Choroid plexus epithelial cell (primary cell): ENCODE data around the gene GUK1.

Source experiments
- DNase-seq: peaks from one replicate; pipeline ENCODE4 v3.0.0-alpha.2; 2010; ENCODE audit warnings: low read depth
- H3K4me3 ChIP-seq: 2 replicates; pipeline ENCODE4 v1.5.1; 2011; ENCODE audit warnings: low read depth, mild to moderate bottlenecking, control low read depth, low read length, moderate library complexity
- TF ChIP-seq, protein P1 (sequence below): conservative IDR thresholded peaks from 2 replicates; pipeline ENCODE4 v1.5.1; 2011; ENCODE audit warnings: low read depth, mild to moderate bottlenecking, control low read depth, inconsistent platforms, low read length, moderate library complexity

GUK1 gene

DNA sequence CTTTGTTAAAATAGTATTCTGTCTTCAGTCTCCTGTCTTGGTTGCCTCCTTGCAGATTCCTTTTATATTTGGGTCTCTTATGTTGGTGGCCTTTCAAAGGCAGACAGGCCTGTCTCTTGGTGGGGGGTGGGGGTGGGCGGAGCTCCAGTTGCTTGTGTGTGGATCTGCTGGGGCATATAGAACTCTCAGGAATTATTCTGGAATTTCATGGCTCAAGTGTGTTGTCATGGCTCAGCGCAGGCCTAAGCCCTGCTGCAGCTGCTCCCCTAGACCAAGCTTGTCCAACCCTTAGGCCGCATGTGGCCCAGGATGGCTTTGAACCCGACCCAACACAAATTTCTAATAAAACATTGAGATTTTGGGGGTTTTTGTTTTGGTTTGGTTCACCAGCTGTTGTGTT is 44.9 kb upstream of the GUK1 start:
- DNase-seq, result no peak
- H3K4me3 ChIP-seq, result no peak overlapping the region
- TF ChIP-seq, protein P1, sequence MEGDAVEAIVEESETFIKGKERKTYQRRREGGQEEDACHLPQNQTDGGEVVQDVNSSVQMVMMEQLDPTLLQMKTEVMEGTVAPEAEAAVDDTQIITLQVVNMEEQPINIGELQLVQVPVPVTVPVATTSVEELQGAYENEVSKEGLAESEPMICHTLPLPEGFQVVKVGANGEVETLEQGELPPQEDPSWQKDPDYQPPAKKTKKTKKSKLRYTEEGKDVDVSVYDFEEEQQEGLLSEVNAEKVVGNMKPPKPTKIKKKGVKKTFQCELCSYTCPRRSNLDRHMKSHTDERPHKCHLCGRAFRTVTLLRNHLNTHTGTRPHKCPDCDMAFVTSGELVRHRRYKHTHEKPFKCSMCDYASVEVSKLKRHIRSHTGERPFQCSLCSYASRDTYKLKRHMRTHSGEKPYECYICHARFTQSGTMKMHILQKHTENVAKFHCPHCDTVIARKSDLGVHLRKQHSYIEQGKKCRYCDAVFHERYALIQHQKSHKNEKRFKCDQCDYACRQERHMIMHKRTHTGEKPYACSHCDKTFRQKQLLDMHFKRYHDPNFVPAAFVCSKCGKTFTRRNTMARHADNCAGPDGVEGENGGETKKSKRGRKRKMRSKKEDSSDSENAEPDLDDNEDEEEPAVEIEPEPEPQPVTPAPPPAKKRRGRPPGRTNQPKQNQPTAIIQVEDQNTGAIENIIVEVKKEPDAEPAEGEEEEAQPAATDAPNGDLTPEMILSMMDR, result no peak

DNA sequence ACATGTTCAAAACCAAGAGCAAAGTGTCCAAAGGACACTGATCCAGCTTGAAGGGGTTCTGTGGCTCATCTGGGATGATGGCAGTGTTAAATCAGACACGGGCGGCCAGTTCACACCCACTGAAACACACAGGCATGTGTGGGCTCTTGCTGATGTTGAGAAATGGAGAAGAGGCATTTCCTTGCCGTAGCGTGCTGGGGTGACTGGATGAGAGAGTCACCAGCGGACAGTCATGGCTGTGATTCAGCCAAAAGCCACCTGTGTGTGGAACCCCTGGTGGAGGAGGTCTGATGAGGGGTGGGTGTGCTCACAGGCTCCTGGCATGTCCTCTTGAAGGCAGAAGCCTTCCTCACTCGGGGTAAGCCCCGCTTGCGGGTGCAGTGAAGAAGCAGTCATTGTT is 44.1 kb upstream of the GUK1 start:
- no peak for DNase-seq
- TF ChIP-seq, protein P1, result no peak
- no peak overlapping the region for H3K4me3 ChIP-seq

DNA sequence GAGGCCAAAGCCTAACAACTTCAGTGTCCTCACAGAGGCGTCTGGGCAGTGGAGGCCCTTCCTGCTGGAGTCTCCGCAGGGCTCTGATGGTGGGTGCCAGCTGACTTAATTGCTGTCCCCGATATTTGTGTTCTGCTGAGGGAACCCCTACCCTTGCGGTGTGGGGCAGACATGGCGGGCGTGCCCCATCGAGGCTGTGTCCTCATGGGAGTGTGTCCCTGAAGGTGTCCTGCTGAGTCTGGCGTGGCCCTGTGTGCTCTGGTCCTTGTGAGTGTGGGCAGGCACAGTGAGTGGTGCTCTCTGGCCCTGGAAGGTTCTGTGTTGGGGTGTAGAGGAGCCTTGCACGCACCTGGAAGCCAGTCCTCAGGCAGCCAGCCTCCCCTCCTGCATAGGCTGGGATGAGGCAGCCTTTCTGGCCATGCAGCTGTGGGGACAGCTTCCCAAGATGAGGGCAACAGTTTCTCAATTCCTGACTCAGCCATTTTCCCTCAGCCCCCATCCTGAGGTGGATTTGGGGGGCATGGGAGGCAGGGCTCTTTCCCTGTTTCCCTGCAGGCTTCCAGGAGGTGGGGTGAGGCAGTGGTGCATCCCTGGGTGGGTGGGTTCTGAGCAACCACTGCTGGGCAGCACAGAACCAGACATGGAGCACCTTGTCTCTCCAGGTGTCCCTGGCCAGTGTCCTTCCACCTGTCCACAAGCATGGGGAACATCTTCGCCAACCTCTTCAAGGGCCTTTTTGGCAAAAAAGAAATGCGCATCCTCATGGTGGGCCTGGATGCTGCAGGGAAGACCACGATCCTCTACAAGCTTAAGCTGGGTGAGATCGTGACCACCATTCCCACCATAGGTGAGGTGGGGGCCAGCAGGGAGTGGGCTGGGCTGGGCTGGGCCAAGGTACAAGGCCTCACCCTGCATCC is 43.4 kb upstream of the GUK1 start:
- H3K4me3 ChIP-seq, result no peak overlapping the region
- DNase-seq, result no peak
- TF ChIP-seq, protein P1, result no peak

DNA sequence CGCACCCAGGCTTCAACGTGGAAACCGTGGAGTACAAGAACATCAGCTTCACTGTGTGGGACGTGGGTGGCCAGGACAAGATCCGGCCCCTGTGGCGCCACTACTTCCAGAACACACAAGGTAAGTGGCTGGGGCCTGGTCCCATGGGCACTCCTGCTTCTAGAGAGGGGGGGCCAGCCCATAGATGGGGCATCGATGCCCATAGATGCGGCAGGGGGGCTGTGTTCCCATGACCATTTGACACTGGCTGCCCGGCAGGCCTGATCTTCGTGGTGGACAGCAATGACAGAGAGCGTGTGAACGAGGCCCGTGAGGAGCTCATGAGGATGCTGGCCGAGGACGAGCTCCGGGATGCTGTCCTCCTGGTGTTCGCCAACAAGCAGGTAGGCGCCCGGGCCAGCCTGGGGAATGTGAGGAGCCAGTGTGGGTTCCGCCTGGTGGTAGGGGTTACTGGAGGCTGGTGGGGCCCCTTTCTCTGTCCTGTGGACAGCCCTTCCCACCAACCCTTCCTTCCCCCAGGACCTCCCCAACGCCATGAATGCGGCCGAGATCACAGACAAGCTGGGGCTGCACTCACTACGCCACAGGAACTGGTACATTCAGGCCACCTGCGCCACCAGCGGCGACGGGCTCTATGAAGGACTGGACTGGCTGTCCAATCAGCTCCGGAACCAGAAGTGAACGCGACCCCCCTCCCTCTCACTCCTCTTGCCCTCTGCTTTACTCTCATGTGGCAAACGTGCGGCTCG is 42.6 kb upstream of the GUK1 start:
- TF ChIP-seq, protein P1, result no peak
- DNase-seq, result no peak
- no peak overlapping the region for H3K4me3 ChIP-seq

DNA sequence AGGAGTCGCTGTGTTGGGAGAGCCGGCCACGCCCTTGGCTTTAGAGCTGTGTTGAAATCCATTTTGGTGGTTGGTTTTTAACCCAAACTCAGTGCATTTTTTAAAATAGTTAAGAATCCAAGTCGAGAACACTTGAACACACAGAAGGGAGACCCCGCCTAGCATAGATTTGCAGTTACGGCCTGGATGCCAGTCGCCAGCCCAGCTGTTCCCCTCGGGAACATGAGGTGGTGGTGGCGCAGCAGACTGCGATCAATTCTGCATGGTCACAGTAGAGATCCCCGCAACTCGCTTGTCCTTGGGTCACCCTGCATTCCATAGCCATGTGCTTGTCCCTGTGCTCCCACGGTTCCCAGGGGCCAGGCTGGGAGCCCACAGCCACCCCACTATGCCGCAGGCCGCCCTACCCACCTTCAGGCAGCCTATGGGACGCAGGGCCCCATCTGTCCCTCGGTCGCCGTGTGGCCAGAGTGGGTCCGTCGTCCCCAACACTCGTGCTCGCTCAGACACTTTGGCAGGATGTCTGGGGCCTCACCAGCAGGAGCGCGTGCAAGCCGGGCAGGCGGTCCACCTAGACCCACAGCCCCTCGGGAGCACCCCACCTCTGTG is 41.7 kb upstream of the GUK1 start:
- TF ChIP-seq, protein P1, result no peak
- H3K4me3 ChIP-seq, result no peak overlapping the region
- DNase-seq, result no peak

DNA sequence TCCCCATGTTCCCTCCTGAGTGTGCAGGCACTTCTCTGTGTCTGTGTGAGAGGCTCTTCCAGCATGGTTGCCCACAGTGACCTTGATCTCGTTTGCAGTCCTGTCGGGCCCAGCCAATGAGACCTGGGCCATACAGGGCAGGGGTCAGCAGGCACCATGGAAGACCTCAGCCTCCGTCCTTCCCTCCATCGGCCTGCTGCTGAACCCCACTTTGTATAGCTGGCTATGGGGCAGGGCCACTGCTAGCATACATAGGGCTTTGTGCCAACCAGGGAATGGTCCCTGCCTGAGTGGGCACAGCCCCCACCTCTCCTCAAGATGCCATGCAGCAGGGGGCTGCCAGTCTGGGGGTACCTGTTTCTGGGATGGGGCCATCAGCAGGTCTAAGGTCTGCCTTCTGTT is 40.7 kb upstream of the GUK1 start:
- no peak overlapping the region for H3K4me3 ChIP-seq
- DNase-seq, result no peak
- TF ChIP-seq, protein P1, result no peak
